Measurements from ENCODE around the gene MFSD12.
A peak's percentile ranks its signal among the peaks of the same experiment; 100 is the strongest.

Gene MFSD12

DNA sequence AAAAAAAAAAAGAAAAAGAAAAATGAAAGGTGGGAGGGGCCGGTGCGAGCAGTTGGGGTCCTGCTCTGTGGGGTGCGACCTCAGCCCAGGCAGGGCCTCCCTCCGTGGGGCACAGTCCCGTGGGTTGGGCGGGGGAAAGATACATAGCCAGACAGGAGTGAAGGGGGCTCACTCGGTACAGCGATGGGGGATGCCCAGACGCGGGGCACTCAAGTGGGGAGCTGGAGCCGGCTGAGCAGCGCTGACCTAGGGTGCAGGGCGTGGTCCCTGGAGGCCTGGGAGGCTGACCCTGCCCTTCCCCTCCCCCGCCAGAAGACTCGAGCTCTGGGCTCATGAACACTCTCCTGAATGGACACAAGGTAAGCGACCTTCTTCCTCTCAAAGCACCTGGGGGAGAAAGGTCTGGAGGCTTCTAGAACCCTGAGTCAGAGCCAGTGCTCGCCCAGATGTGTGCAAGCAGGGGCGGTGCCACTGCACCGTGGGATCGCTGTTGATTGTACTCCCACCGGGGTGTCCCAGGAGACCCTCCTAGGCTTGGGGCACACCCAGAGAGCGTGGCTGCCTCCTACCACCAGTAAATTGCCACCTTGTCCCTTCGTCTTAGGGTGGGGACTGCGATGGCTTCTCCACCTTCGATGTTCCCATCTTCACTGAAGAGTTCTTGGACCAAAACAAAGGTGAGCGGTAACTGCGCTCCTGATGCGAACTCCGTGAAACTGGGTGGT, 18.7 kb upstream of the MFSD12 start:
- H3K4me3 ChIP-seq (ENCODE audit: low read depth, low read length), result no peak overlapping the region
- no peak for TF ChIP-seq CTCF (IDR thresholded peaks at IDR 0.05; ENCODE audit: borderline replicate concordance, insufficient read depth, low read depth, low read length)

- H3K4me3 ChIP-seq (ENCODE audit: low read depth, low read length), result no peak overlapping the region
- TF ChIP-seq CTCF (IDR thresholded peaks at IDR 0.05; ENCODE audit: borderline replicate concordance, insufficient read depth, low read depth, low read length), result peak; percentile 41; the same call in 1 of the 2 replicates
Observed at GRCh38 chr19:3575260-3575741, 17.9 kb upstream of the MFSD12 start.

DNA sequence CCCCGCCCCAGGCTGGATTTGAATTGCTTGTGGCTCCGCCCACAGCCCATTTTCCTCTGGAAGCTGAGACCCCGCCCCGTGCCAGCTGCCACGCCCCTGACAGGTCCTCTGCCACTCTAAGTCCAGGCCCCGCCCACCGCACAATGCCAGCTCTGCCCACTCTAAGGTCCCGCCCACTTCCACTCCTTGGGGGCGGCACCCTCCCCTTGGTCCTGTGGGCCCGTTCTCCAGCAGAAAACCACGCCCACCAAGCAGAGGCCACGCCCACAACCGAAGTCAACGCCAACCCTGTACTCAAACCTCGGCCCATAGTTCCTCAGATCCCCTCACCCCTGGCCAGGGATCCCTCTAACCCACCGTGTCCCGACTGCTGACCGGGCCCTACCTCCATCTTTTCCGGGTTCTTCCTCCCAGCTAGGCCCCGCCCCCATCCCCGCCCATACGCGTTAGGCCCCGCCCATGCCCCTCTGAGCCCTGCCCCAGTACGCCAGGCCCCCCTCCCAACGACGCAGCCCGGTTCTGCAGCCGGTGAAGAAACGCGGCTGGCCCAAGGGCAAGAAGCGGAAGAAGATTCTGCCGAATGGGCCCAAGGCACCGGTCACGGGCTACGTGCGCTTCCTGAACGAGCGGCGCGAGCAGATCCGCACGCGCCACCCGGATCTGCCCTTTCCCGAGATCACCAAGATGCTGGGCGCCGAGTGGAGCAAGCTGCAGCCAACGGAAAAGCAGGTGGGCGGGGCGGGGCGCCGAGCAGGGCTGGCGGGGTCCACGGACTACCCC, 16.7 kb upstream of the MFSD12 start:
- no peak for TF ChIP-seq CTCF (IDR thresholded peaks at IDR 0.05; ENCODE audit: borderline replicate concordance, insufficient read depth, low read depth, low read length)
- H3K4me3 ChIP-seq (ENCODE audit: low read depth, low read length), result peak overlapping the region; percentile 93

DNA sequence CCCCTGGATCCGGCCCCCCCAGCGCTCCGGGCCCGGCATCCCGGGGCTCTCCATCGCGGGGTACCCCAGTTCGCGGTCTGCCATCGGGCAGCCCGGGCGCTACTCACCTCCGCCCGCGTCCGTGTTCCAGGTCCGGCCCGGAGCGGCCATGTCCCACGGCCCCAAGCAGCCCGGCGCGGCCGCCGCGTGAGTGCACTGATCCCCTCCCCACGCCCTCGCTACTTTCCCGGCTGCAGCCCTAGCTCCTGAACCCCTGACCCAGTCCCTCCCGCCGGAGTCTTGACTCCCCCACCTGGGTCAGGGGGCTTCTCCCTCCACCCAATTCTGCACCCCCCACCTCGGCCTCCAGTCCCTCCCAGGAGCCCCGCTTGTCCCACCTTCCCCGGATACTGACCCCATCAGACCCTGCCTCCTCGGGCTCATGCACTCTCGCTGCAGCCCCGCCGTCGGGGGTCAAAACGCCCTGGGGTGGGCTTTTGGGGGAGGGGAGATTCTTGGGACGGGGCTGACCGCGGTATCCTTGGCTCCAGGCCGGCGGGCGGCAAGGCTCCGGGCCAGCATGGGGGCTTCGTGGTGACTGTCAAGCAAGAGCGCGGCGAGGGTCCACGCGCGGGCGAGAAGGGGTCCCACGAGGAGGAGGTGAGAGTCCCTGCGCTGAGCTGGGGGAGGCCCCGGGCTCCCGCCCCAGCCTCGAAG, 15.9 kb upstream of the MFSD12 start:
- TF ChIP-seq CTCF (IDR thresholded peaks at IDR 0.05; ENCODE audit: borderline replicate concordance, insufficient read depth, low read depth, low read length), result no peak
- H3K4me3 ChIP-seq (ENCODE audit: low read depth, low read length), result peak overlapping the region; percentile 93

GRCh38 chr19:3572855-3573161, 15.4 kb upstream of the MFSD12 start, which contains the start of gene HMG20B:
HMG20B (plus strand) TSS chr19:3572944; CDS start chr19:3573310, 366 bp downstream.
- TF ChIP-seq CTCF (IDR thresholded peaks at IDR 0.05; ENCODE audit: borderline replicate concordance, insufficient read depth, low read depth, low read length), result no peak

DNA sequence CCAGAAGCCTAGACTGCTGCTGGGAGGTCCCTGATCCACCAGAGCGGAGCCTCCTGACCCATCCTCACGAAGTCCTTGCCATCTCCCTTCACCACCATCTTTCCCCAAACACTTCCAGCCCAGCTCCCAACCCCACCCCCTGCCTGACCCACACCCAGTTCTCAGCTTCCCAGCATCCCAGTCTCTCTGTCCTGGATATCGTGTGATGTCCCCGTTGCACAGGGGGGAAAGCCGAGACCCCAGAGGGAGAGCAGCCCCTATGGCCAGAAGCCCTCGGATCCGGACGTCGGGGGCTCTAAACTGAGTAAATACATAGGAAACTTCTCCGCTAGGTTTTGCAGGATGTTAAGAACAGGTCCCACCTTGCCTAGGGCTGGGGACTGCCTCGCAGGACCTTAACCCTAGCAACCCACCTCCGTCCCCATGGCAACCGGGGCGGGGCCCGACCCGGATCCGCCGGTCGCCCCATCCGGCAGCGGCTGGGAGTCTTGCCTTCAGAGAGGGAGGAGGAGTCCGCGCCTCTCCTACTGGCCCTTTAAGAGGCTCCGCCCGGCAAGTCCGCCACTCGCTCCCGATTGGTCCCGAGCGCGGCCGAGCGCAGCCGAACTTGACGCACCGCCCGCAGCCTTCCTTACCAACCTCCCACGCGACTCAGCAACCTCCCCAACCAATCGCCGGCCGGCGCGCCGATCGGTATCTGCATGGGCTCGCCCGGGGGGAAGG, 14.9 kb upstream of the MFSD12 start:
- peak overlapping the region; percentile 42 for H3K4me3 ChIP-seq (ENCODE audit: low read depth, low read length)
- TF ChIP-seq CTCF (IDR thresholded peaks at IDR 0.05; ENCODE audit: borderline replicate concordance, insufficient read depth, low read depth, low read length), result no peak

More at GRCh38 chr19:3572855-3573161, 15.4 kb upstream of the MFSD12 start, which contains the start of gene HMG20B:
- peak within 1 kb of the TSS; percentile 93 for H3K4me3 ChIP-seq (ENCODE audit: low read depth, low read length)

Measured in GM12875 (cell line).